NCI-H1436 treated with DMSO at 0.1 percent for 48 hours (cell line): ENCODE results near the gene MAP6.

Experiments
- DNase-seq: peaks from one replicate; lab custom pipeline; 2025; lab: John Stamatoyannopoulos, UW

Gene MAP6

GRCh38 chr11:75667255-75667830, 1.5 kb downstream of the MAP6 start:
- no peak for DNase-seq

GRCh38 chr11:75665990-75666389, 2.8 kb downstream of the MAP6 start:
- DNase-seq = no peak

- DNase-seq = no peak
Measured at GRCh38 chr11:75665126-75665525, 3.7 kb downstream of the MAP6 start.

GRCh38 chr11:75664389-75664788, 4.4 kb downstream of the MAP6 start:
- no peak for DNase-seq

- no peak for DNase-seq
Measured at GRCh38 chr11:75663808-75664207, 5.0 kb downstream of the MAP6 start.

- no peak for DNase-seq
Measured at GRCh38 chr11:75659836-75660235, 9.0 kb downstream of the MAP6 start.

GRCh38 chr11:75656044-75656727, 12.7 kb downstream of the MAP6 start:
- no peak for DNase-seq

- DNase-seq = no peak
Measured at GRCh38 chr11:75655605-75656004, 13.2 kb downstream of the MAP6 start.

GRCh38 chr11:75654314-75654713, 14.5 kb downstream of the MAP6 start:
- DNase-seq = no peak

- DNase-seq = no peak
Measured at GRCh38 chr11:75653532-75653931, 15.3 kb downstream of the MAP6 start.

GRCh38 chr11:75652936-75653335, 15.9 kb downstream of the MAP6 start:
- DNase-seq = no peak

- DNase-seq = no peak
Measured at GRCh38 chr11:75651218-75651617, 17.6 kb downstream of the MAP6 start.

- DNase-seq = no peak
Measured at GRCh38 chr11:75650167-75650723, 18.6 kb downstream of the MAP6 start.

GRCh38 chr11:75644946-75645345, 23.9 kb downstream of the MAP6 start:
- DNase-seq = no peak

GRCh38 chr11:75644370-75644769, 24.5 kb downstream of the MAP6 start:
- no peak for DNase-seq

- DNase-seq = no peak
Measured at GRCh38 chr11:75642402-75643113, 26.3 kb downstream of the MAP6 start.

GRCh38 chr11:75639762-75640181, 29.1 kb downstream of the MAP6 start:
- no peak for DNase-seq

GRCh38 chr11:75637998-75638397, 30.8 kb downstream of the MAP6 start:
- DNase-seq = no peak

- no peak for DNase-seq
Measured at GRCh38 chr11:75635066-75635862, 33.6 kb downstream of the MAP6 start.

GRCh38 chr11:75633409-75634066, 35.3 kb downstream of the MAP6 start:
- no peak for DNase-seq

GRCh38 chr11:75632962-75633361, 35.9 kb downstream of the MAP6 start:
- no peak for DNase-seq

GRCh38 chr11:75632450-75632849, 36.4 kb downstream of the MAP6 start:
- no peak for DNase-seq
